Measurements from ENCODE around the gene ENPP4.

The ENPP4 gene

GRCh38 chr6:46159229-46159628 is 29.4 kb downstream of the ENPP4 start:
- no peak overlapping the region for H3K4me3 ChIP-seq (ENCODE audit: low read length)
- no peak for TF ChIP-seq CTCF (conservative IDR thresholded peaks at IDR 0.05; ENCODE audit: low read length)
- DNase-seq (ENCODE audit: low read depth), result no peak

DNA sequence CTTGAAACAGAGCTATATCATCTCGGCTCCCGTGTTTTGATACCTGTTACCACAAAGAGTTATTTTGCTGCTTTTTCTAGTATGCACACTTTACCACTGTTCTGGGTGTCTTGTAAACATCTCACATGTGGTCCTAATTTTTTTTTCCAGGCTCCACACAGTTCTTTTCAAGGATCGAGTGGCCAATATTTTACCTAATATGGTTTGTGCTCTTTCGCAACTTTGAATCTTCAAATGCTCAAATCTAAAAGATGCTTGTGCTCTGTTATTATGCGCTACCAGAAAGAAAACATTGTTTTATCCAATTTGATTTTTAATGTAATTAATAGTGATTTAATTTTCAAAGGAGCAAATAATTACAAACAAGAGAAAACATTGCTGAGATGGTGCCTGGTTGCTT is 30.3 kb downstream of the ENPP4 start:
- peak; percentile 5 for DNase-seq (ENCODE audit: low read depth)
- no peak for TF ChIP-seq CTCF (conservative IDR thresholded peaks at IDR 0.05; ENCODE audit: low read length)
- no peak overlapping the region for H3K4me3 ChIP-seq (ENCODE audit: low read length)

- TF ChIP-seq CTCF (conservative IDR thresholded peaks at IDR 0.05; ENCODE audit: low read length), result no peak
- H3K4me3 ChIP-seq (ENCODE audit: low read length), result peak within 1 kb of the TSS; percentile 52
- DNase-seq (ENCODE audit: low read depth), result no peak
Observed at GRCh38 chr6:46170357-46171289, 40.8 kb downstream of the ENPP4 start, which contains the start of gene ENPP5. ENPP5 (minus strand) TSS chr6:46170980; CDS start chr6:46168262, 2,718 bp downstream.

DNA sequence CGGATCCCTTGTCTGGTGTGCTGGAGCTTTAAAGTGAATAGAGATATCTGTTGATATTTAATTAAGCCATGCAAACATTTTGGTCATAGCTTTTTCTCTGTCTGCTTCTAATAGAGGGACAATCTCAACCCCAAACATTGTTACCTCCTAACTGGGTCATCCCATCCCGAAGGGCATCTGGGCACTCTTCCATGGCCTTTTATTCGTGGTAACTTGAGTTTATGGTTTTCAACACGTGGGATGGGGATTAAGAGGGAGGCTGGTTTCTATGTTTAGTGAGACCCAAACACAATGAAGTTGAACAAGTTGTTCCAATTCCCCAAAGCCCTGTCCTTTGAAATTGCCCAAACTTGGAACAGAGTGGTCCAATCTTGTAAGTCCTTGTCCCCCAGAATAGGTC is 42.4 kb downstream of the ENPP4 start:
- TF ChIP-seq CTCF (conservative IDR thresholded peaks at IDR 0.05; ENCODE audit: low read length), result no peak
- DNase-seq (ENCODE audit: low read depth), result no peak
- H3K4me3 ChIP-seq (ENCODE audit: low read length), result no peak overlapping the region

GRCh38 chr6:46174904-46175303 is 45.1 kb downstream of the ENPP4 start:
- DNase-seq (ENCODE audit: low read depth), result no peak
- no peak for TF ChIP-seq CTCF (conservative IDR thresholded peaks at IDR 0.05; ENCODE audit: low read length)
- H3K4me3 ChIP-seq (ENCODE audit: low read length), result no peak overlapping the region

DNA sequence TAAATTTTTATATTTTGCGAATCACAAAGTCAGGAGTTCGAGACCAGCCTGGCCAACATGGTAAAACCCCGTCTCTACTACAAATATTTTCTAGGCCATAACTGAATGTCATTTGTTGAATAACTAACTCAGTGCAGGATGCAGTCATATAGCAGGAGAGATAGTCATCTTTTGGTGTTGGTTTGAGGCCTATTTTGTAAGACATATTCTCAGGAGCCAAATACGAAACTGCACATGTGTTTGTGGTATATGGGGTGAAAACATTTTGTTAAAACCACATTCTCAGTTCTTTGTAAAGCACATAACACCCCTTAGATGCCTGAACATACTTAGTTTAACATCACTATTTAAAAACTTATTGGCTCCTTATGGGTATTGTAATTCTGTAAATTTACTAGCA is 45.7 kb downstream of the ENPP4 start:
- H3K4me3 ChIP-seq (ENCODE audit: low read length), result no peak overlapping the region
- DNase-seq (ENCODE audit: low read depth), result peak; percentile 62
- no peak for TF ChIP-seq CTCF (conservative IDR thresholded peaks at IDR 0.05; ENCODE audit: low read length)

DNA sequence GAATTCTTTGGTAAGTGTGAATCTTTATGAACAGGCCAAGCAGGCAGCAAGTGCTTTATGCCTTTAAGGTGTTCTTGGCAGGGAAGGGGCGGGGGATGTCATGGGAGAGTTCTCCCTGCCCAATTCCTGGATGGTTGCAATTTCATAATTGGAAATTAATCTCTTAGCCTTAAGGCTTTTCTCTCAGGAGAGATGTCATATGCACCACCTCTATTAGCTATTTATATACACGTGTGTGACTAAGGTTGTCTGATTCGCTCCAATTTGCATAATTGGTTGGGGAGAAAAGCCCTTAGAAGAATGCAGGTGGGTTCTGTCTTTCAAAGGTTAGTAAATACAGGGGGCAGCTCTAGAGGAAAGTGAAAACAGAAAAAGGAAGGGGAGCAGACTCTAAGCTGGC is 46.2 kb downstream of the ENPP4 start:
- no peak for TF ChIP-seq CTCF (conservative IDR thresholded peaks at IDR 0.05; ENCODE audit: low read length)
- no peak overlapping the region for H3K4me3 ChIP-seq (ENCODE audit: low read length)
- no peak for DNase-seq (ENCODE audit: low read depth)

All from AG10803 (cell line).